WTC11 (cell line): Measurements from ENCODE around the gene CPNE1. TPM values are rescaled to one million over a fixed set of nuclear protein-coding genes. Genes with fewer than 3 reads are reported as not detected.

Experiments used
- AFF4 ChIP-seq: sonication (generic); formaldehyde crosslinking; IDR thresholded peaks from 2 replicates; pipeline ENCODE4 v1.8.1; 2023; ENCODE audit warnings: mild to moderate bottlenecking, missing genetic modification reagents, borderline replicate concordance
- ATF6 ChIP-seq: sonication (generic); formaldehyde crosslinking; IDR thresholded peaks from 2 replicates; pipeline ENCODE4 v1.8.1; 2023; ENCODE audit warnings: mild to moderate bottlenecking, missing genetic modification reagents
- E2F1 ChIP-seq: sonication (generic); formaldehyde crosslinking; IDR thresholded peaks from 2 replicates; pipeline ENCODE4 v1.8.0; 2022; ENCODE audit warnings: mild to moderate bottlenecking, missing genetic modification reagents
- E2F4 ChIP-seq: sonication (generic); formaldehyde crosslinking; IDR thresholded peaks from 2 replicates; pipeline ENCODE4 v1.8.1; 2022; ENCODE audit warnings: low read depth, mild to moderate bottlenecking, moderate library complexity, missing genetic modification reagents, borderline replicate concordance
- FOXJ3 ChIP-seq: sonication (generic); formaldehyde crosslinking; IDR thresholded peaks from 2 replicates; pipeline ENCODE4 v1.9.0; 2021; ENCODE audit warnings: missing genetic modification reagents, mild to moderate bottlenecking, borderline replicate concordance
- GABPB1 ChIP-seq: sonication (generic); formaldehyde crosslinking; IDR thresholded peaks from 2 replicates; pipeline ENCODE4 v1.8.1; 2023; ENCODE audit warnings: mild to moderate bottlenecking, missing genetic modification reagents
- GRHL2 ChIP-seq: fragments of 250-450 bp; sonication (Bioruptor Pico); IDR thresholded peaks from 2 replicates; pipeline ENCODE4 v1.8.0; 2022; ENCODE audit warnings: mild to moderate bottlenecking, moderate library complexity; ENCODE audit not compliant: insufficient replicate concordance, severe bottlenecking
- GTF2I ChIP-seq: fragments of 250-450 bp; sonication (Bioruptor Pico); conservative IDR thresholded peaks from 2 replicates; pipeline ENCODE4 v1.4.0; 2021; ENCODE audit warnings: mild to moderate bottlenecking
- MAX ChIP-seq: sonication (generic); formaldehyde crosslinking; IDR thresholded peaks from 2 replicates; pipeline ENCODE4 v1.8.0; 2022; ENCODE audit warnings: mild to moderate bottlenecking, missing genetic modification reagents
- MXD4 ChIP-seq: fragments of 250-450 bp; sonication (Bioruptor Pico); IDR thresholded peaks from 2 replicates; pipeline ENCODE4 v1.8.0; 2021; ENCODE audit warnings: mild to moderate bottlenecking, moderate library complexity, borderline replicate concordance
- NFATC4 ChIP-seq: fragments of 250-450 bp; sonication (Bioruptor Pico); IDR thresholded peaks from 2 replicates; pipeline ENCODE4 v1.9.0; 2021; ENCODE audit warnings: mild to moderate bottlenecking
- NR2C2 ChIP-seq: sonication (generic); formaldehyde crosslinking; IDR thresholded peaks from 2 replicates; pipeline ENCODE4 v1.8.0; 2022; ENCODE audit warnings: mild to moderate bottlenecking, missing genetic modification reagents
- OVOL2 ChIP-seq: fragments of 250-450 bp; sonication (Bioruptor Pico); IDR thresholded peaks from 2 replicates; pipeline ENCODE4 v1.9.0; 2021; ENCODE audit warnings: mild to moderate bottlenecking, borderline replicate concordance
- PRDM15 ChIP-seq: sonication (generic); formaldehyde crosslinking; IDR thresholded peaks from 2 replicates; pipeline ENCODE4 v1.8.0; 2022; ENCODE audit warnings: missing genetic modification reagents
- PREB ChIP-seq: sonication (generic); formaldehyde crosslinking; IDR thresholded peaks from 2 replicates; pipeline ENCODE4 v1.8.1; 2022; ENCODE audit warnings: mild to moderate bottlenecking, missing genetic modification reagents, moderate library complexity, borderline replicate concordance
- RELA ChIP-seq: sonication (generic); formaldehyde crosslinking; IDR thresholded peaks from 2 replicates; pipeline ENCODE4 v1.8.1; 2022; ENCODE audit warnings: missing genetic modification reagents, mild to moderate bottlenecking, borderline replicate concordance
- SOX15 ChIP-seq: fragments of 250-450 bp; sonication (Bioruptor Pico); IDR thresholded peaks from 2 replicates; pipeline ENCODE4 v1.9.0; 2021; ENCODE audit warnings: mild to moderate bottlenecking
- ZBTB21 ChIP-seq: sonication (generic); formaldehyde crosslinking; IDR thresholded peaks from 2 replicates; pipeline ENCODE4 v1.8.1; 2023; ENCODE audit warnings: mild to moderate bottlenecking, missing genetic modification reagents, borderline replicate concordance
- ZNF121 ChIP-seq: sonication (generic); formaldehyde crosslinking; IDR thresholded peaks from 2 replicates; pipeline ENCODE4 v1.8.0; 2023; ENCODE audit warnings: missing genetic modification reagents
- ZNF138 ChIP-seq: sonication (generic); formaldehyde crosslinking; conservative IDR thresholded peaks from 2 replicates; pipeline ENCODE4 v1.8.1; 2022; ENCODE audit warnings: mild to moderate bottlenecking, moderate library complexity, missing genetic modification reagents
- ZNF396 ChIP-seq: fragments of 250-450 bp; sonication (Bioruptor Pico); IDR thresholded peaks from 2 replicates; pipeline ENCODE4 v1.8.0; 2021; ENCODE audit warnings: mild to moderate bottlenecking, moderate library complexity, borderline replicate concordance
- ZNF512 ChIP-seq: sonication (generic); formaldehyde crosslinking; IDR thresholded peaks from 2 replicates; pipeline ENCODE4 v1.8.1; 2022; ENCODE audit warnings: missing genetic modification reagents, borderline replicate concordance
- total RNA-seq: library from RNA; stranded (reverse); gene quantifications from 3 replicates; pipeline ENCODE4 v1.2.3, GENCODE V29; 2021

CPNE1 gene
- total RNA-seq, 1 experiment from 2014 or later: 312 TPM

GRCh38 chr20:35615667-35616464 lies 48.8 kb downstream of the CPNE1 start, which contains the start of gene SPAG4 (continued):
- no peak for TF ChIP-seq ZNF138 (CRISPR knock-in tag)
- TF ChIP-seq AFF4 (CRISPR knock-in tag): 0 out of 2 replicates have a peak, but pooled peaks have one; percentile 62
- TF ChIP-seq ZNF512: no peak
- no peak for TF ChIP-seq E2F4 (CRISPR knock-in tag)
- no peak for TF ChIP-seq ZNF121 (CRISPR knock-in tag)
- no peak for TF ChIP-seq SOX15
- no peak for TF ChIP-seq ATF6 (CRISPR knock-in tag)
- TF ChIP-seq E2F1 (CRISPR knock-in tag): 0 out of 2 replicates have a peak, but pooled peaks have one; percentile 75
- TF ChIP-seq GRHL2: no peak
- peak; percentile 82; the same call in 1 of the 2 replicates for TF ChIP-seq RELA (CRISPR knock-in tag)
- no peak for TF ChIP-seq NR2C2 (CRISPR knock-in tag)
- peak; percentile 87; the same call in 1 of the 2 replicates for TF ChIP-seq PREB (CRISPR knock-in tag)
- TF ChIP-seq MXD4: no peak
- no peak for TF ChIP-seq NFATC4 (CRISPR knock-in tag)
- no peak for TF ChIP-seq OVOL2
- TF ChIP-seq ZBTB21 (CRISPR knock-in tag): peak; percentile 99
- TF ChIP-seq PRDM15: no peak
- no peak for TF ChIP-seq ZNF396 (CRISPR knock-in tag)
- TF ChIP-seq MAX (CRISPR knock-in tag): peak; percentile 96
- TF ChIP-seq GTF2I: peak; percentile 63; the same call in 1 of the 2 replicates
- peak; percentile 81 for TF ChIP-seq GABPB1 (CRISPR knock-in tag)
- TF ChIP-seq FOXJ3 (CRISPR knock-in tag): no peak
